HEK293T (cell line): ENCODE data around the gene CORO1C.

ENCODE experiments used
- ARNT ChIP-seq: fragments of 450-650 bp; IDR thresholded peaks from 2 replicates; pipeline ENCODE4 v1.6.1; 2017; ENCODE audit warnings: mild to moderate bottlenecking
- BHLHE40 ChIP-seq: fragments of 450-650 bp; IDR thresholded peaks from 2 replicates; pipeline ENCODE4 v1.6.1; 2016; ENCODE audit warnings: mild to moderate bottlenecking, moderate library complexity, borderline replicate concordance
- ELF4 ChIP-seq: fragments of 450-650 bp; IDR thresholded peaks from 2 replicates; pipeline ENCODE4 v1.6.1; 2017; ENCODE audit warnings: antibody characterized with exemption
- FOXA1 ChIP-seq: fragments of 450-650 bp; IDR thresholded peaks from 2 replicates; pipeline ENCODE4 v1.6.1; 2016; ENCODE audit warnings: mild to moderate bottlenecking
- FOXK2 ChIP-seq: fragments of 450-650 bp; IDR thresholded peaks from 2 replicates; pipeline ENCODE4 v1.6.1; 2016; ENCODE audit warnings: mild to moderate bottlenecking
- FOXM1 ChIP-seq: fragments of 450-650 bp; IDR thresholded peaks from 2 replicates; pipeline ENCODE4 v1.6.1; 2017; ENCODE audit warnings: mild to moderate bottlenecking, borderline replicate concordance
- HDGF ChIP-seq: fragments of 450-650 bp; IDR thresholded peaks from 2 replicates; pipeline ENCODE4 v1.6.1; 2017; ENCODE audit warnings: antibody characterized with exemption, borderline replicate concordance
- LEF1 ChIP-seq: fragments of 450-650 bp; IDR thresholded peaks from 2 replicates; pipeline ENCODE4 v1.6.1; 2017; ENCODE audit warnings: mild to moderate bottlenecking, borderline replicate concordance
- NFRKB ChIP-seq: fragments of 450-650 bp; IDR thresholded peaks from 2 replicates; pipeline ENCODE4 v1.6.1; 2016; ENCODE audit warnings: mild to moderate bottlenecking, moderate library complexity
- SP1 ChIP-seq: fragments of 450-650 bp; IDR thresholded peaks from 2 replicates; pipeline ENCODE4 v1.6.1; 2017
- TARDBP ChIP-seq: fragments of 450-650 bp; IDR thresholded peaks from 2 replicates; pipeline ENCODE4 v1.6.1; 2016
- ZNF384 ChIP-seq: fragments of 450-650 bp; IDR thresholded peaks from 2 replicates; pipeline ENCODE4 v1.6.1; 2016
- TF ChIP-seq, protein P1 (sequence below): fragments of 450-650 bp; IDR thresholded peaks from 2 replicates; pipeline ENCODE4 v1.6.1; 2016

DNA sequence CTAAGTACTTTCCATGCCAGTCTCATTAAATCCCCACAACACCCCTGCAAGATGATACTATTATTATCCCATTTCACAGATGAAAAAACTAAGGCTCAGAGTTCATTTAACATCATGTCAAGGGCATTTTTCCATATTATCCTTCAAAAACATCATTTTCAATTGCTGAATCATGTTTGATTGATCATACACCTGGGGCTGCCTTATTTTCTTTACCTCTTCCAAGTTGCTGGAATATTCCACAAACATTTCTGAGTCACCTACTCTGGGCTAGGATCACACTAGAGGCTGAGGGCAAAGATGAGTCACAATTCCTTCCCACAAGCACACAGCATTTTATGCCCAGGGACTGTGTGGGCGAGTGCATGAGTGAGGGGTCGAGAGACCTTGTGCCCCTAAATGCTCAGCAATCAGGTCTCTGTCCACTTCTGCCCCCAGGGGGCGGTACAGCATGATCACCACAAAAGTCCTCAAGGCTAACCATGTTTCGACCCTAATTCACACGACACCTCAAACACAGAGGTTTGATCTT lies 119.4 kb downstream of the CORO1C start:
- TF ChIP-seq ARNT (no peak), FOXM1 (no peak), LEF1 (no peak), TARDBP (no peak), FOXA1 (no peak), NFRKB (no peak), ZNF384 (no peak), ELF4 (no peak), FOXK2 (no peak), HDGF (no peak), BHLHE40 (no peak), SP1 (no peak)
- TF ChIP-seq, protein P1, sequence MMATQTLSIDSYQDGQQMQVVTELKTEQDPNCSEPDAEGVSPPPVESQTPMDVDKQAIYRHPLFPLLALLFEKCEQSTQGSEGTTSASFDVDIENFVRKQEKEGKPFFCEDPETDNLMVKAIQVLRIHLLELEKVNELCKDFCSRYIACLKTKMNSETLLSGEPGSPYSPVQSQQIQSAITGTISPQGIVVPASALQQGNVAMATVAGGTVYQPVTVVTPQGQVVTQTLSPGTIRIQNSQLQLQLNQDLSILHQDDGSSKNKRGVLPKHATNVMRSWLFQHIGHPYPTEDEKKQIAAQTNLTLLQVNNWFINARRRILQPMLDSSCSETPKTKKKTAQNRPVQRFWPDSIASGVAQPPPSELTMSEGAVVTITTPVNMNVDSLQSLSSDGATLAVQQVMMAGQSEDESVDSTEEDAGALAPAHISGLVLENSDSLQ = no peak
